C4-2B (cell line): ENCODE results near the gene TYSND1.
"Not testable (repeated sequence)": the region's sequence is repeated elsewhere in the genome, so short reads cannot be mapped to it uniquely, and the experiment has no call there.

Experiments
- H3K27ac ChIP-seq: fragments of 450-650 bp; 2 replicates; pipeline ENCODE4 v1.5.1; 2017
- ZFX ChIP-seq: fragments of 450-650 bp; IDR thresholded peaks from 2 replicates; pipeline ENCODE4 v1.6.1; 2017
- TF ChIP-seq, protein P1 (sequence below): fragments of 450-650 bp; conservative IDR thresholded peaks from 2 replicates; pipeline ENCODE4 v1.5.1; 2017; ENCODE audit warnings: mild to moderate bottlenecking

The TYSND1 gene

DNA sequence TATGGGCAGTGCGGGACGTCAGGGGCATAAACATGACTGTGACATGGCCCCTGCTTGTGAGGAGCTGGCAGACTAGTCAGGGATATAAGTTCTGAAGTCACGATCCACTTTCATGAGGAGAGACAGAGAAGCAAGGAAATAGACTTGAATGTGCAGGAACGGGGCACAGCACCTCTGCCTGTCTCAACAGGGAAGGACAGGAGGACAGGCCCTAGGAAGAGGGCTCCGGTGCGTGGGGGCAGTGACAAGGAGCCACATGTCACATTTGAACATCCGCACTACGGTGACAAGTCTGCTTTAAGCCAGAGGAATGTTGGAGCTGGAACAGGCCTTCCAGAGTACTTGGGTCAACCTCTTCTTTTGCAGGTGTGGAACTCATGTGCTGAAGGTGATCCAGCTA is 43.6 kb upstream of the TYSND1 start:
- H3K27ac ChIP-seq: no peak overlapping the region

GRCh38 chr10:70188768-70189167 is 42.3 kb upstream of the TYSND1 start:
- no peak overlapping the region for H3K27ac ChIP-seq
- TF ChIP-seq, protein P1, sequence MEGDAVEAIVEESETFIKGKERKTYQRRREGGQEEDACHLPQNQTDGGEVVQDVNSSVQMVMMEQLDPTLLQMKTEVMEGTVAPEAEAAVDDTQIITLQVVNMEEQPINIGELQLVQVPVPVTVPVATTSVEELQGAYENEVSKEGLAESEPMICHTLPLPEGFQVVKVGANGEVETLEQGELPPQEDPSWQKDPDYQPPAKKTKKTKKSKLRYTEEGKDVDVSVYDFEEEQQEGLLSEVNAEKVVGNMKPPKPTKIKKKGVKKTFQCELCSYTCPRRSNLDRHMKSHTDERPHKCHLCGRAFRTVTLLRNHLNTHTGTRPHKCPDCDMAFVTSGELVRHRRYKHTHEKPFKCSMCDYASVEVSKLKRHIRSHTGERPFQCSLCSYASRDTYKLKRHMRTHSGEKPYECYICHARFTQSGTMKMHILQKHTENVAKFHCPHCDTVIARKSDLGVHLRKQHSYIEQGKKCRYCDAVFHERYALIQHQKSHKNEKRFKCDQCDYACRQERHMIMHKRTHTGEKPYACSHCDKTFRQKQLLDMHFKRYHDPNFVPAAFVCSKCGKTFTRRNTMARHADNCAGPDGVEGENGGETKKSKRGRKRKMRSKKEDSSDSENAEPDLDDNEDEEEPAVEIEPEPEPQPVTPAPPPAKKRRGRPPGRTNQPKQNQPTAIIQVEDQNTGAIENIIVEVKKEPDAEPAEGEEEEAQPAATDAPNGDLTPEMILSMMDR: no peak
- no peak for TF ChIP-seq ZFX

More for the DNA sequence above, 43.6 kb upstream of the TYSND1 start:
- TF ChIP-seq, protein P1: no peak
- TF ChIP-seq ZFX: no peak

DNA sequence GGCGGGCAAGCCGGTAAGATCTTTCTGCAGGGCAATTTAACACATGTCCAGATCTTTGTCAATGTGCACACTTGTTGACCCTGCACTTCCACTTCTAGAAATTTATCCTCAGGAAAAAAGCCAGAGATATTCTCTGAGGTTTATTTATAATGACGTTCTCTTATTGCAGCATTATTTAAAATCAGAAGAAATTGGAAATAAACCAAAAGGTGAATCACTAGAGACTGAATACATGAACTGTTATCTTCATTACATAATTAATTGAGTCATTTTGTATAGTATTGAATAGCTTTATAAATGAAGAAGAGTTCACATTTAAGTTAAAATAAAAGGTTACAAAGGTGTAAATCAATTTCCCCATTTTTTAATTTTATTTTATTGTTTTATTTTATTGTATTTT is 40.1 kb upstream of the TYSND1 start:
- no peak overlapping the region for H3K27ac ChIP-seq
- no peak for TF ChIP-seq ZFX
- TF ChIP-seq, protein P1: no peak

DNA sequence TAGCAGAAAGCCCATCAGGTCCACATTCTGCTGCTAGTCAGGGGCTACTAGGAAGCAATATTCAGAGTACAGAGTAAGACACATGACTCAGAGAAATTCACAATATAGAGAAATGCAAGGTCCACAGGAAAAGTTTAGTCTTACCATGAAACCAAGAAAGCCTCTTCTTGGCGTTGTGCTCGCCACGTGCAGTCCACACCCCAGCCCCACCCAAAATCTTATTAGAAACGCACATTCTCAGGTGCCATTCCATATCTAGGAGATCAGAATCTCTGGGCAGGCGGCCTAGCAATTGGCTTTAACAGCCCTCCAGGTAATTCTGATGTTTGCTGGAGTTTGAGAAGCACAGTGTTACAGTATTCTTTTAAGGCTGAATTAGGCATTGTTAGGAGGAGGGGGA is 39.6 kb upstream of the TYSND1 start:
- H3K27ac ChIP-seq: no peak overlapping the region

GRCh38 chr10:70183304-70183703 is 36.8 kb upstream of the TYSND1 start:
- no peak for TF ChIP-seq ZFX
- TF ChIP-seq, protein P1: no peak
- no peak overlapping the region for H3K27ac ChIP-seq

More for the DNA sequence above, 39.6 kb upstream of the TYSND1 start:
- TF ChIP-seq ZFX: no peak
- TF ChIP-seq, protein P1: no peak

DNA sequence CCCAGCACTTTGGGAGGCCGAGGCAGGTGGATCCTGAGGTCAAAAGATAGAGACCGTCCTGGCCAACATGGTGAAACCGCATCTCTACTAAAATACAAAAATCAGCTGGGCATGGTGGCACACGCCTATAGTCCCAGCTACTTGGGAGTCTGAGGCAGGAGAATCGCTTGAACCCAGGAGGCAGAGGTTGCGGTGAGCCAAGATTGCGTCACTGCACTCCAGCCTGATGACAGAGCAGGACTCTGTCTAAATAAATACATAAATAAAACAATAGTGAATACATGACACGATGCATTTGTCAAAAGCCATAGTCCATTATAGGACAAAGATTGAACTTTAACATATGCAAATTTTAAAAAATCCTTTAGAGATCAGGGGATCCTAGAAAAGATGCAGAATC is 32.7 kb upstream of the TYSND1 start:
- not testable (repeated sequence) for H3K27ac ChIP-seq

GRCh38 chr10:70178139-70178725 is 31.7 kb upstream of the TYSND1 start:
- no peak overlapping the region for H3K27ac ChIP-seq
- TF ChIP-seq, protein P1: no peak
- TF ChIP-seq ZFX: no peak

DNA sequence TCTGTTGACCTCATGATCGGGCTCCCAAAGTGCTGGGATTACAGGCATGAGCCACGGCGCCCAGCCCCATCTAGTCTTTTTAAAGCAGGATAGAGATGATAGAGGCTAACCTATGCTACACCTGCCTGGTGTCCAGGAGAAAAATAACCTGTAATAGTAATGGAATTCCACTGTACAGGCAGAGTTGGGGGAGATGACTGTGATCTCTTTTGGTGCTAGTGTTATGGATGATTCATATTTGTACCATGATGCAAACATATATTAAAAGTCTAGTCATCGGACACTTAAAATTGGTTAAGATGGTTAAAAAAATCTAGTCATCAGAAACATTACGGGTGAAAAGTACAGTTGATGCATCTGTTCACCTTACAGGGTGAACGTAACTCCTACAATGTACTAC is 29.9 kb upstream of the TYSND1 start:
- TF ChIP-seq, protein P1: no peak
- no peak for TF ChIP-seq ZFX
- no peak overlapping the region for H3K27ac ChIP-seq
